Activated naive CD8-positive, alpha-beta T cell treated with anti-CD3 and anti-CD28 coated beads, Interleukin-2, amount 50 U/mL, for 24 hours (primary cell): ENCODE results near the gene PALLD.

Experiments used
- ATAC-seq: fragments of 150-1000 bp; cut with Tn5 transposase; one replicate; pipeline ENCODE4 v1.10.0; 2021
- DNase-seq: peaks from one replicate; pipeline ENCODE4 v3.0.0; 2021
- H3K27ac Mint-ChIP-seq: one replicate; pipeline ENCODE4 v1.8.0; 2021; ENCODE audit warnings: mild to moderate bottlenecking, mixed read lengths
- H3K27me3 Mint-ChIP-seq: one replicate; pipeline ENCODE4 v1.8.0; 2021; ENCODE audit warnings: mixed read lengths
- H3K36me3 Mint-ChIP-seq: one replicate; pipeline ENCODE4 v1.8.0; 2021; ENCODE audit warnings: low read depth, mixed read lengths
- H3K4me1 Mint-ChIP-seq: one replicate; pipeline ENCODE4 v1.8.0; 2021; ENCODE audit warnings: mixed read lengths
- H3K4me3 Mint-ChIP-seq: one replicate; pipeline ENCODE4 v1.8.0; 2021; ENCODE audit warnings: mild to moderate bottlenecking, moderate library complexity, mixed read lengths
- H3K9me3 Mint-ChIP-seq: one replicate; pipeline ENCODE4 v1.8.0; 2021; ENCODE audit warnings: mixed read lengths

Gene PALLD

DNA sequence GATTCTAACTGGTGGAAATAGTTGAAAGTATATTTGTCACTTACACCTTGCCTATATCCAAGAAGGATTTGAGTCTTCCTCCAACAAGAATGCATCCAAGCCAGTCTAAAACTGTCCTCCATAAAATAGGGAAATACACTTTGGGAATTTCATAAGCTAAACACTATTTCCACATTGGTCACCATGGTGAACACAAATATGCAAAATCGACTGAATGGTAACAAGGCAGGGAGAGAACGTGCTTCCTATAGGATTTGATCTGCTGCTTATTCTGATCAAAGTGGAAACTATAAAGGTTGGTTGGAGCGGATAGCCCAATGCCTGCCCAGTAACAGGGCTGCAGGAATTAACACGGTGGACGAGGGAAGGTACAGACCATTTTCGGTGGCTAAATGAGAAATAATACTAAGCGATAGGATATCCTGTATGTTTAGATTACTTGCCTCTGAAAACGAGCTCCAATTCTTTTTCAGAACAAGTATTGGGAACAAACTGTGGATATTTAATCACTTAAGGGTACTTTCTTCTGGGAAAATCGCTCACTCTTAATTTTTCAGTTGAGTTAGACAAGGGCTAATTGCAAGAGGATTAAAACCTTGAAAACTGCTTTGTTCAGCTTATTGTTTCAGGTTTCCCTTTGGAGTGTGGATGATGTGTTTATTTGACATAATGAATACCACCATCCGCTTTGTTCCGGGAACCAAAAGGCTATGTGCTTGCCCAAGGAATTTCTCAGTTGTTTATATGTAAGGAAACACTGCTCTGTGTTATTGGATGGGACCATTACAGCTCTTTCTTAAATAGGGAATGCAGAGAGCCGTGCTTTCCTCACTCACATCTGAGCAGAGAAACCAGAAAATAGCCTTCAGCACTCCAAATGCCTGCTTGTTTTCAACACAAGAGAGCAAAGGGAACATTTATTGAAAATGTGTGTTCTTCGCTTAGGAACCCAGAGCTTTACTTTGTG lies 318.8 kb downstream of the PALLD start:
- H3K36me3 Mint-ChIP-seq, result no peaks in the 10 kb centered on the region
- H3K4me3 Mint-ChIP-seq, result no peak overlapping the region
- peaks cover 6% of the 10 kb centered on the region for H3K4me1 Mint-ChIP-seq
- DNase-seq (no peak), ATAC-seq (no peak)
- no peak overlapping the region for H3K27ac Mint-ChIP-seq
- H3K27me3 Mint-ChIP-seq, result peaks cover 34% of the 10 kb centered on the region
- H3K9me3 Mint-ChIP-seq, result no peaks in the 10 kb centered on the region

DNA sequence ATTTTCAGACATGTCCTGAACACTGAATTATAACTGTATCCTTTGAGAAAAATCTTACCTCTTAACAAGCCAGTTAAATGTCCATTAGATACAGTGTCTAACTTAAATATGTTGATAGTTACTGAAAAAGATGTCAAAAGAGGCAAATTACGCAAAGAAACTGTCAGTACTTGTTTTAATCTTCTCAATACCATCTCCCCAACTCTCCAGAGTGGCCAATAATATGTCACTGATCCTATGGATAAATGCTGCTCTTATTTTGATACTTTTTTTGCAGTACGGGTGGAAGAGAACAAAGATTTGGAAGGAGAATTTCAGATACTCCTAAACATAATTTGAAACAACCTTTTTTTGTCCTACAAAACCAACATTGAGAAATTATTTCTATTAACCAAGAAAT lies 320.5 kb downstream of the PALLD start:
- Mint-ChIP-seq H3K4me1 (peaks cover 6% of the 10 kb centered on the region), H3K9me3 (no peaks in the 10 kb centered on the region), H3K27ac (no peak overlapping the region), H3K27me3 (peaks cover 34% of the 10 kb centered on the region), H3K4me3 (no peak overlapping the region), H3K36me3 (no peaks in the 10 kb centered on the region)
- ATAC-seq, result no peak
- no peak for DNase-seq

DNA sequence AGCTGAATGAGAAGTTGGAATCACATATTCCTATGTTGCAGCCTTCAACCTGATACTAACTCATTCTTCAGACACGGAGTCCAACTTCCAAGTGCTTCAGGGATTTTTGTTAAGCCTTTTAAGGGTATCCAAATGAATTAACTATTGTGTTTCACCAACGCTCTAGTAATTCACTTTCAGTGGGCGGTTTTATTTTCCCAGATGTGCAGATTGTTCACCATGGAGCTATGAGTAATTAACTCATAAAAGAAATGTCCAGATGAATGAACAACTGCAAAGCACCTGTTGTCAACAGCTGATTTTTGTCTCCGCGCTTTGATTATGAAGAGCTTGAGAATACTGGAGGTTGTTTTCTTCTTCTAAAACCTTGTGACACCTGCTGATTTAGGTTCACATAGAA lies 325.6 kb downstream of the PALLD start:
- Mint-ChIP-seq H3K36me3 (no peaks in the 10 kb centered on the region), H3K4me3 (no peak overlapping the region), H3K27me3 (peaks cover 12% of the 10 kb centered on the region), H3K4me1 (no peaks in the 10 kb centered on the region), H3K9me3 (no peaks in the 10 kb centered on the region), H3K27ac (no peak overlapping the region)
- no peak for DNase-seq
- no peak for ATAC-seq

DNA sequence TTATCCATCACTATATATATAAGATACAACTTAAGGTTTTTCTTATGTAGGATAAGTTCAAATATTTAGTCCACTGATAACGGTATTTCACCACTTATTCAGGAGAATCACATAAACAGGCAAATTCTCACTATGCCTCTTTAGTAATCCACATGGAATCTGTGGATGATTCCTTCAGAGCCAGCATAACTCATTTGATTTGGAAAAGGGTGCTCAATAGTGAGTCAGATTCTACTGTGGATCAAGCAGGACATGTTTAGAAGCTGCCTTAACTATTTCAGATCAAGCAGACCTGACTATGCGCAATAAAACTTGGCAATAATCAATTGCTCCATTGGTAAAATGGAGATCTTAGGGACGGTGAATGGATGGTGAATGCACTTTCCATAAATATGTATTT lies 329.1 kb downstream of the PALLD start:
- Mint-ChIP-seq H3K4me1 (no peaks in the 10 kb centered on the region), H3K27ac (no peak overlapping the region), H3K9me3 (no peaks in the 10 kb centered on the region), H3K4me3 (no peak overlapping the region), H3K36me3 (no peaks in the 10 kb centered on the region), H3K27me3 (peaks cover 18% of the 10 kb centered on the region)
- no peak for ATAC-seq
- DNase-seq, result no peak

DNA sequence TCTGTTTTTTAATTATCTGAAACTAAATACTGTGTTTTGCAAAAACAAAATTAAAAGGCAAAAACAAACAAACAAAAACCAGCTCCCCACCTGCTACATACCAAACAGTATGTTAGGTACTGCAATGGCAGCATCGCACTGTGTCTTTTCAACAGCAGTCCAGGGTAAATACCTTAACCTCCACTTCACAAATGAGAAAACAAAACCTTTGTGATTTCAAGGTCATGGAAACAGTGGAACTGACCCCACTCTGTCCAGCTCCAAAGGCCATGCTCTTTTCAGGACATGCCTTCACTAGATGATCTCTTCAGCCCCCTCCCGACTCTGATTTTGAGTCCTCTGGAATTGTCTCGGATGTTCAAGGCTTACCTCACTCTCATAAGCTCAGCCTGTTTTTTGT lies 329.8 kb downstream of the PALLD start:
- H3K9me3 Mint-ChIP-seq, result no peaks in the 10 kb centered on the region
- H3K4me1 Mint-ChIP-seq, result peaks cover 6% of the 10 kb centered on the region
- ATAC-seq (no peak), DNase-seq (no peak)
- peaks cover 25% of the 10 kb centered on the region for H3K27me3 Mint-ChIP-seq
- H3K4me3 Mint-ChIP-seq, result no peak overlapping the region
- no peaks in the 10 kb centered on the region for H3K36me3 Mint-ChIP-seq
- H3K27ac Mint-ChIP-seq, result no peak overlapping the region

DNA sequence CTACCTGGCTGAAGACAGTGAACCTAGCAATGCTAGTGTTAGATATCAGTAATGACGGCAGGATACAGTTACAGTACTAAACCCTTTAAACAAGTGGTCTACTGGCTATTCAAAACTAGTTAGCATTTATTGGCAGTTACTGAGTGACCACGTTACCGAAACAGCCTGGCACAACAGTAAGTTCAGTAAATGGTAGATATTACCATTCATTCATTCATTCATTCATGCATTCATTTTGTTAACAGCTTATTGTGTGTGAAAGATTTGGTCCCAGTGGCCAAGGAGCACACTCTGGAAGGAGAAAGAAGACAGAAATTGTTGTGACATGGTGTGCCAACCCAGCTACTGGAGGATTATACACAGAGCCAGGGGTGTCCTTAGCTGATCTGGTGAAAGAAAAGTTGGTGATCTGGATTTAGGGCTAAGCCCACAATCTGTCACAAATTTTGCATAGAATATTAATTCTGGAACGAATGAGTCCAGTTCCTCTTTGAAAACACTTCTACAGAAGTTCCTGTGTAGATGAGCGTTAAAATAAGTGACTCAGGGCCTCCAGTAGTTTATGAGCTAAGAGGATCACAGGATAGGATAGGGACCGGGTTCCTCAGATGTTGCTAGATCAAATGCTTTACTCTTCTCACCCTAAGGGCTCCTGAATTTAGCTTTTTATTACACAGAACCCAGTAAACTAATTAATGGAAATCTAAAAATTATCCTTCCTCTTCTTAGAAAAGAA lies 334.1 kb downstream of the PALLD start:
- no peaks in the 10 kb centered on the region for H3K36me3 Mint-ChIP-seq
- H3K4me1 Mint-ChIP-seq, result peaks cover 11% of the 10 kb centered on the region
- peak overlapping the region; percentile 26 for H3K27ac Mint-ChIP-seq
- H3K9me3 Mint-ChIP-seq, result no peaks in the 10 kb centered on the region
- peak overlapping the region; percentile 74 for H3K4me3 Mint-ChIP-seq
- H3K27me3 Mint-ChIP-seq, result peaks cover 49% of the 10 kb centered on the region
- no peak for DNase-seq
- peak; percentile 34 for ATAC-seq

DNA sequence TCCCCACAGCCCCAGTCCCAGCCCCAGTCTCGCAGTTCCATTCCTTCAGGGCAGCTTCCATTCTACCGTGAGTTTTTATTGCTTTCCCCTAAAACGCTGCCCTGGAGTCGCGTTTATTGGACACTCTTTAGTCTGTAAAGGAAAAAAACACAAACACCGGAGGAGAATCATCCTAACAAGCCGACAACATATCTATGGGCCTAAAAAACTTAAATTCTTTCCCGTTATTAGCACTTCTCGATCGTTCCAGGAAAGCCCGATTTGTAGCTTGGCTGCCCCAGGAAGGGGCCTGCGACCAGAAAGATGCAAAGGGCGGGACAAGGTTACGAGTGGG lies 334.7 kb downstream of the PALLD start:
- Mint-ChIP-seq H3K4me3 (peak overlapping the region; percentile 74), H3K27me3 (peaks cover 54% of the 10 kb centered on the region), H3K4me1 (peaks cover 11% of the 10 kb centered on the region), H3K27ac (peak overlapping the region; percentile 26), H3K36me3 (no peaks in the 10 kb centered on the region), H3K9me3 (no peaks in the 10 kb centered on the region)
- no peak for DNase-seq
- no peak for ATAC-seq

DNA sequence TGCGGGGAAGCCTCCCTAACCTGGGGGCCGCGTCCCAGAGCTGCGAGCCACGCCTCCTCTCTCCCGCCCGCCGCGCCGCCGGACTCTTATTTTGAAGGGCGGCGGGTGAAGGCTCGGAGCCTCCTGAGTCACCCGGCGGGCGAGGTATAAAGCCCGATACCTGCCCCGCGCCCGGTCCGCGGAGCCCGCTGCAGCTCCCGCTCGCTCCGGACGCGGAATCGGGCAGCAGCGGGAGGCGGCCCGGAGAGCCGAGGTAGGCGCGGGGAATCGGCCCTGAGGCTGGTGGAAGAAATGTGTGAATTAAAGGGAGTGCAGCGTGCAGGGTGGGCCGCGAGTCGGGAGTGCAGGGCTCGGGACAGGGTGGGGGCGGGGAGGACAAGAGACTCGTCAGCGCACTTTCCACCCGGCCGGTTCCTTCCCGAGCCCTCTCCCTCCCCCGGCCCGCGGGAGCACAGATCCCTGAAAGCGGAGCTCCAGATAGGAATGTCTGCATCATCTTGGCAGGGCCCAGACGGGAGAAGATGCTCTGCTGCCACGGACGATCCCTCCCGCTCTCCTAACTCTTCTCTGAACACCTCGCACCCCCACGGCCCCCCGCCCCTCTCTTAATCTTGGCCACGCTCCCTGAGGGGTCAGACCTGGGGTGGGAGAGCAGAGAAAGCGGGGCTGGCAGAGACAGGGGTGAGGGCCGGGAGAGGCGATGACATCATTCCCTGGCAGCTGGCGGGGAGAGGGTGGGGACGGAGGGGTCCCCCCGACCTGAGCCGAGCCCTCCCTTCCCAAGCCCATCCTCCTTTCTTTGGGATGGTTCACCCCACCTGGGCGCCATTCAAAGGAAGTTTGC lies 335.3 kb downstream of the PALLD start:
- Mint-ChIP-seq H3K27ac (peak overlapping the region; percentile 26), H3K4me3 (peak overlapping the region; percentile 74), H3K4me1 (peaks cover 11% of the 10 kb centered on the region), H3K9me3 (no peaks in the 10 kb centered on the region), H3K27me3 (peaks cover 55% of the 10 kb centered on the region), H3K36me3 (no peaks in the 10 kb centered on the region)
- ATAC-seq (peak; percentile 87), DNase-seq (peak; percentile 70)

DNA sequence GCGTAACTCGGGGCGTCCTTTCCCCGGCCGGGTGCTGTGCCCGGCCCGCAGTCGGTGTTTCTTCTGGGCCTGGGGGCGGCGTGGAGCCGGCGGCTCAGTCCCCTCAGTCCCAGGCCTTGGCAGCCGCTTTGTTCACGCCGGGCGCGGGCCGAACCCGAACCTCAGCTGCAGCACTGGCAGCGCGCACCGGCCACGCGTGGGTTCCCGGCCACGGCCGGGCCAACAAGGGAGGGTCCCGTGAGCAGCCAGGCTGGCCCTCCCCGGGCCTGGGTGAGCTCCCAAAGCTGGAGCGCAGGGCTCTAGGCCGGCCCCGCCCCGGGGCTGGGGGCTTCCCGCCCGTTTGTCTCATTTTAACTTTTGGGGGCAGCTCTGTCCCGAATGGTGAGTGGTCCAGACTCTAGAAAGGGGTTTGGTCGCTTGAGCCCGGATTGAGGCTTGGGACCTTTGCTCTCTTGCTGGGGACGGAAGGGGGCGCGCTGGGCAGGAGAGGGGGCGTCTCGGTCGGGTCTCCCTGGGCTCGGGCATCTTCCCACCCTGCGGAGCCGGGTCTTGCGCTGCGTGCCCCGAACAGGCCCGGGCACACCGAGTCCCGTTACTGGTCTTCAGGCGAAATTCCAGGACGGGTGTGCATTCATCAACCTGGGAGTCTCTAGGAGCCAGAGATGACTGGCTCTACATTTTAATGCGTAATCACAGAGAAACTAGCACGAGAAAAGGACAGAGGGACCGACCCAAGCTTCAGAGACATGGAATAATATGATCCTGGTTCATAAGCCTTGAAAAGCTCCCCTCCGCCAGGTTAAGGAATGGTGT lies 336.1 kb downstream of the PALLD start:
- ATAC-seq, result no peak
- Mint-ChIP-seq H3K27me3 (peaks cover 60% of the 10 kb centered on the region), H3K9me3 (no peaks in the 10 kb centered on the region), H3K27ac (no peak overlapping the region), H3K36me3 (no peaks in the 10 kb centered on the region), H3K4me3 (peak overlapping the region; percentile 74), H3K4me1 (peaks cover 11% of the 10 kb centered on the region)
- peak; percentile 5 for DNase-seq

DNA sequence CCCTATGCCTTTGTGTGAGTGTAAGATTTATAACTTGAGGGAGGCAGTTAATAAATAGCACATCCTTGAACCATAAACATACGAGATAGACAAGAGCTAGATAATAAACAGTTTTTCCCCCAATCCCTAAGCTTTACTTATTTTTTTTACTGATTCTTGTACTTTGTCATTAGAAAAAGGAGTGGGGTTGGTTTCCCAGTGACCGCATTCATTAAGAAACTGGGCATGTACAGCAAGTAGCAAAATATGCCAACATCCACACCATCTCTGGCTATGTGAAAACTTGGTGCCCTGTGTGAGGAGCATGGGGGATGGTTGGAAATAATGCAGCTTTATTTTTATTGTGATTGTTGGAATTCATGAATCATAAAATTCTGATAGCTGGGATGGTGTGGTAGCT lies 337.0 kb downstream of the PALLD start:
- H3K4me3 Mint-ChIP-seq, result peak overlapping the region; percentile 16
- no peak overlapping the region for H3K27ac Mint-ChIP-seq
- DNase-seq, result no peak
- no peak for ATAC-seq
- peaks cover 63% of the 10 kb centered on the region for H3K27me3 Mint-ChIP-seq
- no peaks in the 10 kb centered on the region for H3K36me3 Mint-ChIP-seq
- peaks cover 11% of the 10 kb centered on the region for H3K4me1 Mint-ChIP-seq
- H3K9me3 Mint-ChIP-seq, result no peaks in the 10 kb centered on the region

DNA sequence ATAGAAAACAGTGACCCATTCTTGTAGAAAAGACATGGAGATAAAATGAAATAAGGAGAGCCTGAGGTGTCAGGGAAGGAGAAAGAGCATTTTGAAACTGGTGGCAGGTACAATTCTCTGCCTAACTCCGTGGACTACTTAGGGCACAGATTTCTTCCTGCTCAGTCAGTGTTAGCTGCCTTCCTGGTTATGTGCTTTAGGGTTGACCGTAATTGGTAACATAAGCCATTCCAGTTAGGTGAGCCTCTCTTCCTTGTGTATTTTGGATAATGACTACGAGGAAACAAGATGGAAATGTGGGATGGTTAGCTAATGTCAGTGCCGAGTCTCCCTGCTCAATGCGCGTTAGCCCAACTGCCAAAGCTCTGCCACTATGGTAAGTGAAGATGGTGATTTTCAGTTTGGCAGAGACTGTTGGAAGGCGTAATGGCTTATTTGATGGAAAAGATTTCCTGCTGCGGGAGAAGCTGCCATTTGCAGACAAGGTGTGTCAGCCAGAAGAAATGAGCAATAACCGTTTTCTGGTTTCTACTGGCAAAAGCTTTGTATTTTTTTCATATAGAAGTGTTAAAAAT lies 339.1 kb downstream of the PALLD start:
- no peak overlapping the region for H3K4me3 Mint-ChIP-seq
- H3K27ac Mint-ChIP-seq, result no peak overlapping the region
- no peak for ATAC-seq
- peaks cover 55% of the 10 kb centered on the region for H3K27me3 Mint-ChIP-seq
- H3K4me1 Mint-ChIP-seq, result peaks cover 13% of the 10 kb centered on the region
- no peak for DNase-seq
- H3K9me3 Mint-ChIP-seq, result no peaks in the 10 kb centered on the region
- no peaks in the 10 kb centered on the region for H3K36me3 Mint-ChIP-seq

DNA sequence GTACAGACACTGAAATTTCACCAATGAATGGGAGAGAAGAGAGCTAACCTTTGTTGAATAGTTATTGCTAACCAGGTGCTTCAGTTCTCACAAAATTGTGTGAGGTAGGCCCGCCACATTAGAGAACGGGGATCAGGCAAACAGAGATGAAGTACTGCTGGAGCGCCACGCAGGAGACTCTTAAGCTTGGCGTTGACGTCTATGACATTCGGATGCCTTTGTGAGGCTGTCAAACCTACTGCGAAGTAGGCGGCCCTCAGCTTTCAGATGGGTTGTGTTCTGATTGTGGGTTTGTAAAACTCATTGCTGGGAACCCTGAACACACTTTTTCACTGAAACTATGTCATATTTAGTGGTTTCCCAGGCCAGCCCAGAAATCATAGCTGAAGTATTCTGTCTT lies 339.6 kb downstream of the PALLD start:
- DNase-seq (no peak), ATAC-seq (no peak)
- Mint-ChIP-seq H3K4me3 (no peak overlapping the region), H3K36me3 (no peaks in the 10 kb centered on the region), H3K9me3 (no peaks in the 10 kb centered on the region), H3K4me1 (peaks cover 8% of the 10 kb centered on the region), H3K27me3 (peaks cover 50% of the 10 kb centered on the region), H3K27ac (no peak overlapping the region)

DNA sequence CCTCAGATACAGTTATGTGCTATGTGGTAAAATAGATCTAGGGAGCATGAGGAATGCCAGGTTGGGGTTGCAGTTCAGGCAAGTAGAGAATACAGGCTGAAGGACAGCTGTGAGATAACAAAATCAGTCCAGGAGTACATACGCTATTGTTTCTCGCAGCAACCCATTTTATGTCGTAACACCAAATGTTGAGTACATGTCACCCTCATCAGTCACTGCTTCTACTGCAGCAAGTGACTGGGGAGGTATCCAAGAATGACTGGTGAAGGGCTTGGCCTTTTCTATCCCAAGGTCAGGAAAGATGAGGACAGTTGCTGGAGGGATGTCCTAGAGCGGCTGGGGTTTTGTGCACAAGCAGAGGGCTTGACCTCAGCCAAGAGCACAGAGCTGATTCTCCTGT lies 341.1 kb downstream of the PALLD start:
- Mint-ChIP-seq H3K27me3 (peaks cover 50% of the 10 kb centered on the region), H3K27ac (no peak overlapping the region), H3K4me3 (no peak overlapping the region), H3K36me3 (no peaks in the 10 kb centered on the region), H3K4me1 (peaks cover 5% of the 10 kb centered on the region), H3K9me3 (no peaks in the 10 kb centered on the region)
- no peak for ATAC-seq
- DNase-seq, result no peak
